Tibial nerve (tissue), 3 donors: ENCODE measurements around the gene SSC5D.

ENCODE experiments used
- POLR2A ChIP-seq, 2 donors: fragments of 450-650 bp; IDR thresholded peaks; one replicate each; pipeline ENCODE4 v1.6.1; 2017; ENCODE audit warnings: antibody characterized with exemption in 2 of 2, mild to moderate bottlenecking in 2 of 2, moderate library complexity in 2 of 2
- TF ChIP-seq, protein P1 (sequence below), 5 experiments: fragments of 200-600 bp in 3 of 5; fragments of 450-650 bp in 2 of 5; sonication (generic) in 3 of 5; IDR thresholded peaks; one replicate each; pipeline ENCODE4 v1.5.1; 2016 to 2019; ENCODE audit warnings: antibody characterized with exemption in 5 of 5, mild to moderate bottlenecking in 3 of 5, moderate library complexity in 2 of 5

DNA sequence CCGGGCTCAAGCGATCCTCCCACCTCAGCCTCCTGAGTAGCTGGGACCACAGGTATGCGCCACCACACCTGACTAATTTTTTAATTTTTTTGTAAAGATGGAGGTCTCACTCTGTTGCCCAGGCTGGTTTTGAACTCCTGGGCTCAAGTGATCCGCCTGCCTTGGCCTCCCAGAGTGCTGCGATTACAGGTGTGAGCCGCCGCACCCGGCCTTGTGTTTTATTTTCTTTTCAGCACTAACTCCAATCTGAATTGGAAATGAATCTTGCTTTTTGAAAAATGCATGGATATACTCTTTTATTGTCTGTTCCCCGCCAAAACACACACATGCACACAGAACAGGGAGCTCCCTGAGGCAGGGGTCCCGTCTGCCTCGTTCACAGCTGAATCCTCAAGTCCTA, 25.5 kb upstream of the SSC5D start:
- TF ChIP-seq POLR2A (IDR thresholded peaks at IDR 0.05) = no peak
- TF ChIP-seq, protein P1, sequence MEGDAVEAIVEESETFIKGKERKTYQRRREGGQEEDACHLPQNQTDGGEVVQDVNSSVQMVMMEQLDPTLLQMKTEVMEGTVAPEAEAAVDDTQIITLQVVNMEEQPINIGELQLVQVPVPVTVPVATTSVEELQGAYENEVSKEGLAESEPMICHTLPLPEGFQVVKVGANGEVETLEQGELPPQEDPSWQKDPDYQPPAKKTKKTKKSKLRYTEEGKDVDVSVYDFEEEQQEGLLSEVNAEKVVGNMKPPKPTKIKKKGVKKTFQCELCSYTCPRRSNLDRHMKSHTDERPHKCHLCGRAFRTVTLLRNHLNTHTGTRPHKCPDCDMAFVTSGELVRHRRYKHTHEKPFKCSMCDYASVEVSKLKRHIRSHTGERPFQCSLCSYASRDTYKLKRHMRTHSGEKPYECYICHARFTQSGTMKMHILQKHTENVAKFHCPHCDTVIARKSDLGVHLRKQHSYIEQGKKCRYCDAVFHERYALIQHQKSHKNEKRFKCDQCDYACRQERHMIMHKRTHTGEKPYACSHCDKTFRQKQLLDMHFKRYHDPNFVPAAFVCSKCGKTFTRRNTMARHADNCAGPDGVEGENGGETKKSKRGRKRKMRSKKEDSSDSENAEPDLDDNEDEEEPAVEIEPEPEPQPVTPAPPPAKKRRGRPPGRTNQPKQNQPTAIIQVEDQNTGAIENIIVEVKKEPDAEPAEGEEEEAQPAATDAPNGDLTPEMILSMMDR (IDR thresholded peaks at IDR 0.05) = no peak
